Measurements from ENCODE around the gene NUDT17. TPM values are rescaled to one million over a fixed set of nuclear protein-coding genes. Genes with fewer than 3 reads are reported as not detected.

NUDT17 gene
- total and polyA plus RNA-seq, 9 donors: 11.9 to 20.8 (median 13.9) TPM

Other genes starting within 250 kb of the NUDT17 start
- 16.9 TPM for gene GPR89A, start 237.6 kb upstream of the NUDT17 start, total RNA-seq
- 10 to 100 TPM in 7 of 8 donors, 1 to 10 TPM in 1; 8.5 to 15.6 (median 13.2) TPM for gene GPR89A, start 237.6 kb upstream of the NUDT17 start, polyA plus RNA-seq (ENCODE audit: insufficient read depth in 1 of 8, insufficient read length in 8 of 8, low replicate concordance in 1 of 8)
- 0.40 TPM for gene PDZK1, start 138.3 kb upstream of the NUDT17 start, total RNA-seq
- 1 to 10 TPM in 3 of 8 donors, under 1 TPM in 5; 0.50 to 3.2 (median 0.83) TPM for gene PDZK1, start 138.3 kb upstream of the NUDT17 start, polyA plus RNA-seq (ENCODE audit: insufficient read depth in 1 of 8, insufficient read length in 8 of 8, low replicate concordance in 1 of 8)
- 0.09 TPM for gene CD160, start 126.1 kb upstream of the NUDT17 start, total RNA-seq
- gene CD160, start 126.1 kb upstream of the NUDT17 start, polyA plus RNA-seq (ENCODE audit: insufficient read depth in 1 of 8, insufficient read length in 8 of 8, low replicate concordance in 1 of 8): under 1 TPM; 0.10 to 0.95 (median 0.80) TPM
- 13.7 TPM for gene RNF115, start 21.5 kb upstream of the NUDT17 start, total RNA-seq
- gene RNF115, start 21.5 kb upstream of the NUDT17 start, polyA plus RNA-seq (ENCODE audit: insufficient read depth in 1 of 8, insufficient read length in 8 of 8, low replicate concordance in 1 of 8): 10 to 100 TPM; 10.8 to 18.8 (median 13.3) TPM
- gene POLR3C, start 21.4 kb upstream of the NUDT17 start, total RNA-seq: 19.8 TPM
- gene POLR3C, start 21.4 kb upstream of the NUDT17 start, polyA plus RNA-seq (ENCODE audit: insufficient read depth in 1 of 8, insufficient read length in 8 of 8, low replicate concordance in 1 of 8): 10 to 100 TPM; 16.2 to 24.8 (median 20.9) TPM
- gene PIAS3, start 13.5 kb downstream of the NUDT17 start, total RNA-seq: 20.8 TPM
- 10 to 100 TPM; 37.1 to 63.8 (median 47.2) TPM for gene PIAS3, start 13.5 kb downstream of the NUDT17 start, polyA plus RNA-seq (ENCODE audit: insufficient read depth in 1 of 8, insufficient read length in 8 of 8, low replicate concordance in 1 of 8)
- gene ANKRD35, start 40.2 kb downstream of the NUDT17 start, total RNA-seq: 2.2 TPM
- gene ANKRD35, start 40.2 kb downstream of the NUDT17 start, polyA plus RNA-seq (ENCODE audit: insufficient read depth in 1 of 8, insufficient read length in 8 of 8, low replicate concordance in 1 of 8): 1 to 10 TPM; 2.3 to 4.8 (median 3.1) TPM
- 5.9 TPM for gene ITGA10, start 64.4 kb downstream of the NUDT17 start, total RNA-seq
- 10 to 100 TPM in 2 of 8 donors, 1 to 10 TPM in 6; 3.6 to 11.1 (median 6.6) TPM for gene ITGA10, start 64.4 kb downstream of the NUDT17 start, polyA plus RNA-seq (ENCODE audit: insufficient read depth in 1 of 8, insufficient read length in 8 of 8, low replicate concordance in 1 of 8)
- 18.0 TPM for gene PEX11B, start 73.1 kb downstream of the NUDT17 start, total RNA-seq
- gene PEX11B, start 73.1 kb downstream of the NUDT17 start, polyA plus RNA-seq (ENCODE audit: insufficient read depth in 1 of 8, insufficient read length in 8 of 8, low replicate concordance in 1 of 8): 10 to 100 TPM; 19.4 to 24.9 (median 23.7) TPM
- gene RBM8A, start 81.9 kb downstream of the NUDT17 start, total RNA-seq: 116 TPM
- gene RBM8A, start 81.9 kb downstream of the NUDT17 start, polyA plus RNA-seq (ENCODE audit: insufficient read depth in 1 of 8, insufficient read length in 8 of 8, low replicate concordance in 1 of 8): 100 to 1,000 TPM; 114 to 136 (median 132) TPM
- 23.4 TPM for gene LIX1L, start 112.4 kb downstream of the NUDT17 start, total RNA-seq
- gene LIX1L, start 112.4 kb downstream of the NUDT17 start, polyA plus RNA-seq (ENCODE audit: insufficient read depth in 1 of 8, insufficient read length in 8 of 8, low replicate concordance in 1 of 8): 10 to 100 TPM; 26.1 to 35.9 (median 29.0) TPM
- 0.22 TPM for gene ANKRD34A, start 118.9 kb downstream of the NUDT17 start, total RNA-seq
- 1 to 10 TPM in 6 of 8 donors, under 1 TPM in 2; 0.76 to 1.7 (median 1.1) TPM for gene ANKRD34A, start 118.9 kb downstream of the NUDT17 start, polyA plus RNA-seq (ENCODE audit: insufficient read depth in 1 of 8, insufficient read length in 8 of 8, low replicate concordance in 1 of 8)
- gene POLR3GL, start 119.1 kb downstream of the NUDT17 start, total RNA-seq: 28.5 TPM
- gene POLR3GL, start 119.1 kb downstream of the NUDT17 start, polyA plus RNA-seq (ENCODE audit: insufficient read depth in 1 of 8, insufficient read length in 8 of 8, low replicate concordance in 1 of 8): 10 to 100 TPM; 35.0 to 42.6 (median 38.6) TPM
- 411 TPM for gene TXNIP, start 150.9 kb downstream of the NUDT17 start, total RNA-seq
- gene TXNIP, start 150.9 kb downstream of the NUDT17 start, polyA plus RNA-seq (ENCODE audit: insufficient read depth in 1 of 8, insufficient read length in 8 of 8, low replicate concordance in 1 of 8): 100 to 1,000 TPM; 251 to 323 (median 290) TPM
- 174 TPM for gene HJV, start 176.1 kb downstream of the NUDT17 start, total RNA-seq
- gene HJV, start 176.1 kb downstream of the NUDT17 start, polyA plus RNA-seq (ENCODE audit: insufficient read depth in 1 of 8, insufficient read length in 8 of 8, low replicate concordance in 1 of 8): 100 to 1,000 TPM; 128 to 235 (median 193) TPM

Data from muscle of leg (tissue), 9 donors.